ENCODE data around the gene RASGEF1C.

- TF ChIP-seq ZNF274 (IDR thresholded peaks at IDR 0.05; ENCODE audit: low read depth, low read length) (no peak), YY1 (IDR thresholded peaks at IDR 0.05; ENCODE audit: insufficient read depth, insufficient read length) (no peak)
These were observed 95.2 kb downstream of the RASGEF1C start for GRCh38 chr5:180113660-180114303.

Data from NT2/D1 (cell line).